ENCODE results near the gene ARHGEF26. TPM values are rescaled to one million over a fixed set of nuclear protein-coding genes. Genes with fewer than 3 reads are reported as not detected.
"Not testable (repeated sequence)": the region's sequence is repeated elsewhere in the genome, so short reads cannot be mapped to it uniquely, and the experiment has no call there.

ARHGEF26 gene, protein sequence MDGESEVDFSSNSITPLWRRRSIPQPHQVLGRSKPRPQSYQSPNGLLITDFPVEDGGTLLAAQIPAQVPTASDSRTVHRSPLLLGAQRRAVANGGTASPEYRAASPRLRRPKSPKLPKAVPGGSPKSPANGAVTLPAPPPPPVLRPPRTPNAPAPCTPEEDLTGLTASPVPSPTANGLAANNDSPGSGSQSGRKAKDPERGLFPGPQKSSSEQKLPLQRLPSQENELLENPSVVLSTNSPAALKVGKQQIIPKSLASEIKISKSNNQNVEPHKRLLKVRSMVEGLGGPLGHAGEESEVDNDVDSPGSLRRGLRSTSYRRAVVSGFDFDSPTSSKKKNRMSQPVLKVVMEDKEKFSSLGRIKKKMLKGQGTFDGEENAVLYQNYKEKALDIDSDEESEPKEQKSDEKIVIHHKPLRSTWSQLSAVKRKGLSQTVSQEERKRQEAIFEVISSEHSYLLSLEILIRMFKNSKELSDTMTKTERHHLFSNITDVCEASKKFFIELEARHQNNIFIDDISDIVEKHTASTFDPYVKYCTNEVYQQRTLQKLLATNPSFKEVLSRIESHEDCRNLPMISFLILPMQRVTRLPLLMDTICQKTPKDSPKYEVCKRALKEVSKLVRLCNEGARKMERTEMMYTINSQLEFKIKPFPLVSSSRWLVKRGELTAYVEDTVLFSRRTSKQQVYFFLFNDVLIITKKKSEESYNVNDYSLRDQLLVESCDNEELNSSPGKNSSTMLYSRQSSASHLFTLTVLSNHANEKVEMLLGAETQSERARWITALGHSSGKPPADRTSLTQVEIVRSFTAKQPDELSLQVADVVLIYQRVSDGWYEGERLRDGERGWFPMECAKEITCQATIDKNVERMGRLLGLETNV
- polyA plus RNA-seq (2013, experiment 1 of 2; ENCODE audit: insufficient read length) = 3.2 TPM
- polyA plus RNA-seq (2013, experiment 2 of 2; ENCODE audit: insufficient read length) = 3.5 TPM

GRCh38 chr3:154120961-154121700 lies at the start of gene ARHGEF26:
Gene ARHGEF26 (plus strand): TSS chr3:154121390. CDS start chr3:154121993, 603 bp downstream.
- DNase-seq = peak; percentile 73

DNA sequence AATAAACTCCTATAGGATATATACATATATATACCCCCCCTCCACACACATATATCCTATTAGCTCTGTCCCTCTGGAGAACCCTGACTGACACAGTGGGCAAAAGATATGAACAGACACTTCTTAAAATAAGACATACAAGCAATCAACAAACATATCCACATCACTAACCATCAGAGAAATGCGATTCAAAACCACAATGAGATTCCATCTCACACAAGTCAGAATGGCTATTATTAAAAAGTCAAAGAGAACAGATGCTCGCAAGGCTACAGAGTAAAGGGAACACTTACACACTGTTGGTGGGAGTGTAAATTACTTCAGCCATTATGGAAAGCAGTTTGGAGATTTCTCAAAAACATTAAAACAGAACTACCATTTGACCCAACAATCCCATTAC lies 46.2 kb upstream of the ARHGEF26 start:
- DNase-seq = peak; percentile 1

GRCh38 chr3:154078672-154079071 lies 42.5 kb upstream of the ARHGEF26 start:
- DNase-seq = no peak

DNA sequence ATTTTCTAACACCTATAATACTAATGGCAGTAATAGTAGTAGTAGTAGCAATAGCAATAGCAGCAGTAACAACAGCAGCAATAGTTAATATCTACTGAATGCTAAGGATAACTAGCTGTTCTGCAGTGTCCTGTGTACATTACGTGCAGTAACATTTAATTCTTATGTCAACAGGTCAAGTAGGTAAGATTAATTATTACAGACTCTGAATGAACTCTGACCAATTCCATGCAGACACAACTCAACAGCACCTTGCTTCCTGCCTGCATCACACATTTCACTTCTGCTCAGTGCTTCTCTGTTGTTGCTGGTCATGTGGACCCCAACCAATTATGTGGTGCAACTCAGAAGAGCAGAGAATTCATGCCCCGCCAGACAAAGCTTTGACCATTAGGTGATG lies 39.9 kb upstream of the ARHGEF26 start:
- no peak for DNase-seq

DNA sequence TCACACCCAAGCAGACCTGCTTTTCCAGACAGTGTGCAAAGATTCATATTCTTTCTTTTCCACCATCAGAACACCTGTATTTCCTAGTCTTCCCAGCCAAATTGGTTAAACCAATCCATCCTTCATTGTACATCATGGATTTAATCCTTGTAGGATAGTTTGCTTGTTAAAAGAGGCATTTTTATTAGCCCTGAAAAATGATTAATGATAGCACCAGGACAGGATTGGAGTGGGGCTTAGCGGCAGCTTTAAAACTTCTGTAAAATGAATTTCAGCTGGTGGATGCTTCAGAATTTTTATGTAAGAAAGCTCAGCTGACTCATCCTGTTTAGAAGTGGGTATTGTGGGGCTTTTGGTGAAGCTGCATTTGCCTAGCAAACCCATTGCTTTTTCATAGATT lies 36.1 kb upstream of the ARHGEF26 start:
- DNase-seq = peak; percentile 19

DNA sequence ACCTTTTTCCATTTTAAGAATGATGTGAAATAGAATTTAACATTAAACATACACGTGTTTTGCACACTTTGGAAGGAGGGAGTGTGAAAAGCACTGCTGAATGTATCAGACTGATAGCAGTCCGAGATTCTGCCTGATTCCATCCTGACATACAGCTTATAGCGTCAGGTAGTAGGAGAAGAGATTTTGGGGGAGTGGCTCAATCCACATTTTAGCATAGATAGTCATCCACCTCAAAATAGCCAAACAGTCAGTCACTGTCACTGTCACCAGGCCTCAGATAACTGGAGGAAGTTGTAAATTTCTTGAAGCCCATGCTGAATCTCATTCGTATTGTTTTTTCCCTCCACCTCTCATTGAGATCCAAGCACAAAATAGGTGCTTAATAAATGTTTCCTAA lies 35.4 kb upstream of the ARHGEF26 start:
- DNase-seq = no peak

DNA sequence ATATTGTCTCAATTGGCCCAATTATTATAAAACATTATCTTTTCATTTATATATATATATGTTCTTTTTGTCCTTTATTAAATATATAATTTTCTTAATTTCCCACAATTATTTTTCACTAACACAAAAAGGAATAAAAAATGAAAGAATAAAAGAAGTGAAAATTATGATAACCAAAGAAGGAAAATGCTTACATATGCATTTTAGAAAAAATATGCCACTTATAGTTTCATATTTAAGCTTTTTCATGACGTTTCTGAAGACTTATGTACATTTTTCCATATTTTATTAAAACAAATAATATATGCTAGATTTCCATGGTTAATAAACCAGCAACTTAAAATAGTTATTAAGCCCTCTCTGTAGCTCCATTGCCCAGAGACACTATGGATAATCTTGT lies 34.9 kb upstream of the ARHGEF26 start:
- no peak for DNase-seq

DNA sequence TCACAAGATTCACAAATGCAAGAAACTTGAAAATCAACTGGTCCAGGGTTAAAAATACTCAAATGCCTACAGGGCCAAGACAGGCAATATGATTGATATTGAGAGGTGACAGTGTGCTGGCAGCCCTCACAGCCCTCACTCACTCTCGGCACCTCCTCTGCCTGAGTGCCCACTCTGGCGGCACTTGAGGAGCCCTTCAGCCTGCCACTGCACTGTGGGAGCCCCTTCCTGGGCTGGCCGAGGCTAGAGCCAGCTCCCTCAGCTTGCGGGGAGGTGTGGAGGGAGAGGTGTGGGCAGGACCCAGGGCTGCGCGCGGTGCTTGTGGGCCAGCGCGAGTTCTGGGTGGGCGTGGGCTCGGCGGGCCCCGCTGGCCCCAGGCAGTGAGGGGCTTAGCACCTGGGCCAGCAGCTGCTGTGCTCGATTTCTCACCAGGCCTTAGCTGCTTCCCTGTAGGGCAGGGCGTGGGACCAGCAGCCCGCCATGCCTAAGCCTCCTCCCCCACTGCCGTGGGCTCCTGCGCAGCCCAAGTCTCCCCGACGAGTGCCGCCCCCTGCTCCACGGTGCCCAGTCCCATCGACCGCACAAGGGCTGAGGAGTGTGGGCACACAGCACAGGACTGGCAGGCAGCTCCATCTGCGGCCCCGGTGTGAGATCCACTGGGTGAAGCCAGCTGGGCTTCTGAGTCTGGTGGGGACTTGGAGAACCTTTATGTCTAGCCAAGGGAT lies 33.3 kb upstream of the ARHGEF26 start:
- DNase-seq = not testable (repeated sequence)

DNA sequence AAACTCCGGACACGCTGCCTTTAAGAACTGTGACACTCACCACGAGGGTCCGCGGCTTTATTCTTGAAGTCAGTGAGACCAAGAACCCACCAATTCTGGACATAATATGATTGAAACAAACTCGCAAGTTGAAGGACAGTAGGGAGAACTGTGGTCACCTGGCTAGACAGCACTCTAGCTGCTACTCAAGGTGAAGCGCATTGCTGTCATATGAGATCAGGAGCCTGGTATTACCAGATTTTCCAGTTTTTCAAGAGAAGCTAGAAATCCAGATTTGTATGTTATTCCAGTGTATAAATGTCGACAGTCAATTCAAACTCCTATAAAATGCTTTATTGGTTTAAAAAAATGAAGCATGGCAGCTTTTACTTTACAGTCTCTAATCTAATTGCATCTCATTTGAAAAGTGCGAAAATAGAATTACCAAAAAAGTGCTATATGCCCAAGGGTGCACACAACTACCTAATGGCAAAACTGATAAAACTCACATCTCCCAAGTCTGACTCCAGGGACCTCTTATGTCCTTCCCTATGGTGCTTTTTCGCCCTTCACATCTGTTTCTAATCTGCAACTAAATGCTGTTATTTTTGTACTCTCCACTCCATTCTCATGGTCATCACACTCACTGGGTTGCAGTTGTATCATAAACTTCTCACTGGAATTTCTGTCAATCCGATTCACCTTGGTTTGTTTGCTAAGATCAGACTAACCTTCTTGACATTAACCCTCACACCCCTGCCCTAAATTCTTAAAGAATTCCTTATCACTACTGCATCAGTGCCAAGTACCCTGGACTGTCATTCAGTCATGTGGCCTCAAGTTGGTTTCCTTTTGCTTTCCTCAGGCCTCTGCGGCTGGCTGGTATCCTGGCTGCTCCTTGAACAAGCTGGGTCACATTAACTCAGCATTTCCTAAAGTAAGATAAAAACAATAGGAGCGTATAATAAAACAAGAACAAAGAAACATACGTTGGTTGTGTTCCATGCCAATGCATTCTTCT lies 31.5 kb upstream of the ARHGEF26 start:
- DNase-seq = no peak

DNA sequence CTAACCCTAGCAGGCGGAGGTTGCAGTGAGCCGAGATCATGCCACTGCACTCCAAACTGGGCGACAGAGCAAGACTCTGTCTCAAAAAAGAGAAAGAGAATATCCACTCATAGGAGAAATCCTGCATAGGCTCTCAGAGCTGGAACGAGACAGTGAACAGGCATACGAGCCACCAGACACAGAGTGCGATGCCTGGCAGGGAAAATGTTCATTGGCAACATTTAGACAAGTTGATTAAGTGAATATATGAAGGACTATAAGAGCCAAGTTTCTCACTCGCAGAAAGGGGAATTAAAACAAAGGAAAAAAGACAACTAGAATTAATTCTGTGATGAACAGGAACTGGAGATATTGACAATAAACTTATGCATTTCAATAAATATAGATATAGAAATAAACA lies 27.1 kb upstream of the ARHGEF26 start:
- no peak for DNase-seq

DNA sequence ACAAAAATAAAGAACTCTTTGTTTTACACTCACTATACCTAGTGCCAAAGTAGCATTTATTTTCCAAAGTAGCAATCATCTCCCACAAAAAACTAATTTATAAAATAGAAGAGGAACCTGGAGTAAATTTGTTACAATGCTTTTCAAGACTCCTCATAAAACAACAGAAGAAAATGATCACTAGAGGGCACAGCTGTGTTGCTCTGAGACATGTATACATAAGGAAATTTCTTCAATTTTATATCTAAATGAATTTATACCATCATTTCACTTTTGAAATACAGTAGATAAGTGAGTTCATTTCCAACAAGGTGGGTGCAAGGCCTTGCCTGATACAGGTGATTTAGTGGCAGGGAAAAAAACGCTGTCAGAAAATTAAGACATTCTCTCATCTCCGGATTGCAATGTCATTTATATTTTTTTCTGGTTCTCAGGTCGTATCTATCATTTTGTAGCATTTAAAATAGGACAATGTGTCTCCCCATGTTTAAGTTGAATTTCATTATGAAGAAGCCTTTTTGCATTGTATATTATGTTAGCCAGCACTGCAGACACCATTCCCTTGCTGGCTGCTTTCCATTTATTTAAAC lies 25.3 kb upstream of the ARHGEF26 start:
- peak; percentile 18 for DNase-seq

- no peak for DNase-seq
These were observed 22.8 kb upstream of the ARHGEF26 start for GRCh38 chr3:154098376-154098775.

- DNase-seq = no peak
These were observed 20.6 kb upstream of the ARHGEF26 start for GRCh38 chr3:154100556-154100955.

DNA sequence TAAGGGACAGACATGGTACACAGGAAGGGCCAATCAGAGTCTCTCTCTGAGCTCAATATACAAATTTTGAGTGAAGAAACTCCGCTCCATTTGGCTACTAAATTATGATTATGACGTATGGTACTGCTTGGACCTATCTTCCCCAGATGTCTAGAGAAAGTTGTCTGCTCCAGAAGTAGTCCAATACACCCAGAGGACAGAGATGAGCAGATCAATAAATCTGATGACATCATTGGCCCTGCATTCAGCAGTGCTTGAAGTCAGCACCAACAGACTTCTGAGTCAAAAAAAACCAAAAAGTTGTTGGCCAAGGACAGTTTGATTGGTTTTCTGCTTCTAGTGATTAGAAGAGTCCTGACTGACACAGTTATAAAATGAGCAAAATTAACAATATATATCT lies 19.9 kb upstream of the ARHGEF26 start:
- no peak for DNase-seq

DNA sequence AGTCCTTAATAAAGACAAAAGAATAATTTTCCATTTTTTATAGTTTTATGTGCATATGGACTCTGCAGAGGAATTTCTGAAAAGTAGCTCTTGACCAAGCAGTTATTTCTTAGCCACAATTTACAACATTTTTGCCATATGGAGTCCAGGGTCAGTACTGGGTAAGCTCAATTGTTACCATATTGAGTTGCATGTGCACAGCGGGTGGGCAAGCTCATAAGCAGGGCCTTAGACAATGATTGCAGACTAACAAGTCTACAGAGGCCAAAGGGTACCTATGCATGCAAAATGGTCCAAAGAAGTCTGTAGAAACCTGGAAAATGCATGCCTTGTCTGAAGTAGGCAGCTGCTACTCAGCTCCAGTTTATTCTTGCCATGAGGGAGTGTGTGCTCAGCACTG lies 19.0 kb upstream of the ARHGEF26 start:
- DNase-seq = no peak

DNA sequence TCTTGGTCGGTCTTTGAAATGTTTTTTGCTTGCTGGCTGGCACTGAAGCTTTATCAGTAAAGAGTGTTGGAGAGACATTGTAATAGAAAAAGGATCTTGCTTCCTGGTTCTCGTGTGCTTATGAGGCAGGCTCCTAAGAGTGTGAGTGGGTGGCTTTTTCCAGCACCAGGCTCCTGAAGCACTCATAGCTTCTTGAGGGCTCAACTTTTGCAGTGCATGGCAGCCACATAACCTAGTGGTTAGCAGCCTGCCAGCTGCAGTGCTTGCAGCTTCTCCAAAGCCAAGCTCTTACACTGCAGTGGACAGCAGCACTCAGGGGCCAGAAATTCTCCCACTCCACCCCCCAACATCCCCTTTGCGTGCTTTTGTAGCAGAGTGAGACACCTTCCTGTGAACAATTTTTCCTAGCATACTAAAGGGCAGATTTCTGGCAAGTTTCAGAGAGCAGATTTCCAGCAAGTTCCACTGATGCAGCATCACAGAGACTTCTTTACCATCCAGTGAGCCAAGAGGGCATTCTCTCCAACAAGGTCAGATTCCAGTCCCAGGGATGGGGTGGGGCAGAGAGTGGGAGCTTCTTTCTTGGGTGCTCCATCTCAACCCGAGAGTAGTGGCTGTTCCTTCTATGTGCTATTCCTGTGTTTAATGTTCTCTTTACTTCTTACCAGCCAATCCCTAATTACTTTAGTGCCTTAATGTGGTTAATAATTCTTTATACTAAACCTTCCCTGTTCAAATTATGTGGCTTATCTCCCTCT lies 15.8 kb upstream of the ARHGEF26 start:
- no peak for DNase-seq

DNA sequence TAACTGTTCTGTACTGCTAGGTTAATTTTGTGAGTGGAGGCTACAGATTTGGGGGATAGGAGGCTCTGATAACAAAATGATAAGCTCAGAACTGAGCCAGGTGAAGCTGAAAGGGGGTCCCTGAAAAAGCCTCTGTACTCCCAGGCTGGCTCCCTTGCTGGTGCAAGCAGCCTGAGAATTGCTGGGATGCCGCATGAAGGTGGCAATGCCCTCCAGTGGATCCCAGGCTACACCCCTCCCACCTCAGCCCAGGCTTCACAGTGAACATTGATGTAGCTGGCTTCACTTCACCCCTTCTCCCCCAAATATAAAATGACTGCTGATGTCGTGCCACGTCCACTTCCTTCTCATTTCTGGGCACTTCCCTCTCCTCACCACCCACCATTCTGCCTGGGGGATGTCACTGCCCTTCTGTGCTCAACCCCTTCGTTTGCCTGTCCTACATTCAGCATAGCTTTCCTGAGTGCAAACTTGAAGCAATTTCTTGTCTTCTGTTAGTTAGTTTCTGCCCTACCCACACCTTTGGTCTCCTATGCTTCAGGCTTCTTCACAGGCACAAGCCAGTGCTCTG lies 9.7 kb upstream of the ARHGEF26 start:
- no peak for DNase-seq

GRCh38 chr3:154112146-154112852 lies 8.9 kb upstream of the ARHGEF26 start:
- DNase-seq = no peak

- DNase-seq = no peak
These were observed 7.6 kb upstream of the ARHGEF26 start for GRCh38 chr3:154113609-154114008.
